ENCODE data around the gene INPP4B.

INPP4B gene

GRCh38 chr4:142278171-142278570 lies 567.9 kb downstream of the INPP4B start:
- DNase-seq (ENCODE audit: insufficient read length, low spot score) (no peak), FAIRE-seq (no peak)

GRCh38 chr4:142274137-142274536 lies 572.0 kb downstream of the INPP4B start:
- DNase-seq (ENCODE audit: insufficient read length, low spot score): no peak
- FAIRE-seq: peak; percentile 16

GRCh38 chr4:142272452-142272851 lies 573.6 kb downstream of the INPP4B start:
- no peak for DNase-seq (ENCODE audit: insufficient read length, low spot score)
- FAIRE-seq: no peak

GRCh38 chr4:142271832-142272231 lies 574.3 kb downstream of the INPP4B start:
- DNase-seq (ENCODE audit: insufficient read length, low spot score) (no peak), FAIRE-seq (no peak)

- FAIRE-seq: no peak
- no peak for DNase-seq (ENCODE audit: insufficient read length, low spot score)
These were observed 579.0 kb downstream of the INPP4B start for GRCh38 chr4:142267101-142267500.

- no peak for FAIRE-seq
- DNase-seq (ENCODE audit: insufficient read length, low spot score): no peak
These were observed 580.2 kb downstream of the INPP4B start for GRCh38 chr4:142265946-142266345.

GRCh38 chr4:142265536-142265935 lies 580.6 kb downstream of the INPP4B start:
- FAIRE-seq: no peak
- DNase-seq (ENCODE audit: insufficient read length, low spot score): peak; percentile 6

- DNase-seq (ENCODE audit: insufficient read length, low spot score): no peak
- FAIRE-seq: no peak
These were observed 581.1 kb downstream of the INPP4B start for GRCh38 chr4:142264961-142265360.

- DNase-seq (ENCODE audit: insufficient read length, low spot score) (no peak), FAIRE-seq (no peak)
These were observed 583.1 kb downstream of the INPP4B start for GRCh38 chr4:142262956-142263355.

- DNase-seq (ENCODE audit: insufficient read length, low spot score) (no peak), FAIRE-seq (no peak)
These were observed 597.2 kb downstream of the INPP4B start for GRCh38 chr4:142248946-142249345.

GRCh38 chr4:142243255-142243654 lies 602.8 kb downstream of the INPP4B start:
- FAIRE-seq: no peak
- DNase-seq (ENCODE audit: insufficient read length, low spot score): no peak

- DNase-seq (ENCODE audit: insufficient read length, low spot score): no peak
- no peak for FAIRE-seq
These were observed 603.9 kb downstream of the INPP4B start for GRCh38 chr4:142242156-142242555.

GRCh38 chr4:142238589-142238988 lies 607.5 kb downstream of the INPP4B start:
- DNase-seq (ENCODE audit: insufficient read length, low spot score): no peak
- no peak for FAIRE-seq

- FAIRE-seq (no peak), DNase-seq (ENCODE audit: insufficient read length, low spot score) (no peak)
These were observed 609.8 kb downstream of the INPP4B start for GRCh38 chr4:142236268-142236667.

GRCh38 chr4:142231787-142232186 lies 614.3 kb downstream of the INPP4B start:
- no peak for DNase-seq (ENCODE audit: insufficient read length, low spot score)
- FAIRE-seq: no peak

- FAIRE-seq (no peak), DNase-seq (ENCODE audit: insufficient read length, low spot score) (no peak)
These were observed 615.1 kb downstream of the INPP4B start for GRCh38 chr4:142230991-142231390.

GRCh38 chr4:142226014-142226413 lies 620.1 kb downstream of the INPP4B start:
- DNase-seq (ENCODE audit: insufficient read length, low spot score): no peak
- no peak for FAIRE-seq

GRCh38 chr4:142222127-142222526 lies 624.0 kb downstream of the INPP4B start:
- no peak for FAIRE-seq
- DNase-seq (ENCODE audit: insufficient read length, low spot score): no peak

GRCh38 chr4:142218726-142219125 lies 627.4 kb downstream of the INPP4B start:
- FAIRE-seq (no peak), DNase-seq (ENCODE audit: insufficient read length, low spot score) (no peak)

GRCh38 chr4:142211444-142211843 lies 634.7 kb downstream of the INPP4B start:
- DNase-seq (ENCODE audit: insufficient read length, low spot score) (no peak), FAIRE-seq (no peak)

GRCh38 chr4:142203505-142203904 lies 642.6 kb downstream of the INPP4B start:
- FAIRE-seq (no peak), DNase-seq (ENCODE audit: insufficient read length, low spot score) (no peak)

GRCh38 chr4:142202404-142203332 lies 643.4 kb downstream of the INPP4B start:
- no peak for FAIRE-seq
- no peak for DNase-seq (ENCODE audit: insufficient read length, low spot score)

Data from HTR-8/SVneo (cell line).